GM23338 (cell line): ENCODE measurements around the gene KIF2A. TPM values are rescaled to one million over a fixed set of nuclear protein-coding genes. Genes with fewer than 3 reads are reported as not detected.

ENCODE experiments used
- ATAC-seq: fragments of 200-7000 bp; cut with Tn5 transposase; 3 replicates; pipeline ENCODE4 v1.9.1; 2020
- DNase-seq: peaks from one replicate; pipeline ENCODE4 v3.0.0-alpha.2; 2015; ENCODE audit warnings: low spot score
- H2AFZ ChIP-seq: fragments of 200-600 bp; sonication (generic); 2 replicates; pipeline ENCODE4 v1.8.0; 2016; ENCODE audit warnings: antibody characterized with exemption, mild to moderate bottlenecking, moderate library complexity
- H3F3A ChIP-seq: fragments of 200-600 bp; sonication (generic); replicated peaks from 2 replicates; pipeline ENCODE4 v1.8.0; 2017; ENCODE audit warnings: antibody characterized with exemption, mixed run types, low read depth
- H3K27ac ChIP-seq: fragments of 200-600 bp; sonication (generic); 2 replicates; pipeline ENCODE4 v1.6.1; 2016; ENCODE audit warnings: low read depth
- H3K27me3 ChIP-seq: fragments of 200-600 bp; sonication (generic); 2 replicates; pipeline ENCODE4 v1.8.0; 2016; ENCODE audit warnings: mild to moderate bottlenecking, mixed run types, moderate library complexity; ENCODE audit not compliant: insufficient read depth
- H3K36me3 ChIP-seq: fragments of 200-600 bp; sonication (generic); 2 replicates; pipeline ENCODE4 v1.8.0; 2016; ENCODE audit warnings: mild to moderate bottlenecking; ENCODE audit not compliant: insufficient read depth
- H3K4me1 ChIP-seq: fragments of 200-600 bp; sonication (generic); 2 replicates; pipeline ENCODE4 v1.8.0; 2016; ENCODE audit warnings: mild to moderate bottlenecking, moderate library complexity; ENCODE audit not compliant: insufficient read depth
- H3K4me2 ChIP-seq: fragments of 200-600 bp; sonication (generic); 2 replicates; pipeline ENCODE4 v1.7.1; 2017; ENCODE audit warnings: mixed run types
- H3K4me3 ChIP-seq: fragments of 200-600 bp; sonication (generic); 2 replicates; pipeline ENCODE4 v1.6.1; 2016; ENCODE audit warnings: mixed run types
- H3K79me2 ChIP-seq: fragments of 200-600 bp; sonication (generic); replicated peaks from 2 replicates; pipeline ENCODE4 v1.8.0; 2017; ENCODE audit warnings: mild to moderate bottlenecking; ENCODE audit not compliant: insufficient read depth
- H3K9me2 ChIP-seq: fragments of 200-600 bp; sonication (generic); 2 replicates; pipeline ENCODE4 v1.8.0; 2017; ENCODE audit not compliant: insufficient read depth
- H4K20me1 ChIP-seq: fragments of 200-600 bp; sonication (generic); replicated peaks from 2 replicates; pipeline ENCODE4 v1.8.0; 2017; ENCODE audit warnings: mild to moderate bottlenecking; ENCODE audit not compliant: insufficient read depth
- H3K27ac Mint-ChIP-seq: 2 replicates; pipeline ENCODE4 v1.8.0; 2020; ENCODE audit warnings: inconsistent platforms, mild to moderate bottlenecking, moderate library complexity, mixed read lengths
- H3K27me3 Mint-ChIP-seq: 3 replicates; pipeline ENCODE4 v1.8.0; 2022; ENCODE audit warnings: low read depth, mild to moderate bottlenecking, moderate library complexity, mixed read lengths, inconsistent platforms; ENCODE audit not compliant: insufficient read depth, poor library complexity
- H3K36me3 Mint-ChIP-seq: 3 replicates; pipeline ENCODE4 v1.8.0; 2021; ENCODE audit warnings: low read depth, mild to moderate bottlenecking, inconsistent platforms, moderate library complexity, mixed read lengths
- H3K4me1 Mint-ChIP-seq: 3 replicates; pipeline ENCODE4 v1.8.0; 2020; ENCODE audit warnings: mild to moderate bottlenecking, inconsistent platforms, mixed read lengths
- H3K4me3 Mint-ChIP-seq: 3 replicates; pipeline ENCODE4 v1.8.0; 2021; ENCODE audit warnings: moderate library complexity, mild to moderate bottlenecking, inconsistent platforms, mixed read lengths
- H3K9me3 Mint-ChIP-seq: 3 replicates; pipeline ENCODE4 v1.8.0; 2020; ENCODE audit warnings: moderate library complexity, mild to moderate bottlenecking, inconsistent platforms, mixed read lengths
- EZH2 ChIP-seq: fragments of 200-600 bp; sonication (generic); IDR thresholded peaks from one replicate; pipeline ENCODE4 v1.8.0; 2017; ENCODE audit warnings: antibody characterized with exemption, mild to moderate bottlenecking, low read depth; ENCODE audit not compliant: unreplicated experiment
- EZH2phosphoT487 ChIP-seq: fragments of 200-600 bp; sonication (generic); IDR thresholded peaks from one replicate; pipeline ENCODE4 v1.8.1; 2018; ENCODE audit warnings: antibody characterized with exemption; ENCODE audit not compliant: unreplicated experiment
- POLR2AphosphoS5 ChIP-seq: IDR thresholded peaks from 2 replicates; pipeline ENCODE4 v1.6.1; 2016; ENCODE audit warnings: antibody characterized with exemption, low read depth
- STAT1 ChIP-seq: IDR thresholded peaks from one replicate; pipeline ENCODE4 v1.6.1; 2016; ENCODE audit warnings: antibody characterized with exemption; ENCODE audit not compliant: unreplicated experiment
- ZNF331 ChIP-seq: fragments of 250-450 bp; sonication (Bioruptor Pico); IDR thresholded peaks from 2 replicates; pipeline ENCODE4 v1.5.0; 2020; ENCODE audit warnings: low read depth, mild to moderate bottlenecking, moderate library complexity
- ZNF462 ChIP-seq: fragments of 250-450 bp; sonication (Bioruptor Pico); IDR thresholded peaks from 2 replicates; pipeline ENCODE4 v1.5.0; 2020; ENCODE audit warnings: mild to moderate bottlenecking, moderate library complexity
- polyA plus RNA-seq: library from polyadenylated mRNA; unstranded; fragments of >200 nt; fragmentation: Nextera tagmentation; extraction: Ambion mirVana; gene quantifications from 2 replicates; pipeline ENCODE4 v1.2.1, GENCODE V29; 2016
- total RNA-seq: library from RNA; depleted of rRNA; stranded (reverse); fragments of >200 nt; shearing (Covaris generic); gene quantifications from 2 replicates; pipeline ENCODE4 v1.2.3, GENCODE V29; 2014
- TF ChIP-seq, protein P1 (sequence below): IDR thresholded peaks from one replicate; pipeline ENCODE4 v1.6.1; 2018; ENCODE audit warnings: antibody characterized with exemption; ENCODE audit not compliant: unreplicated experiment

The KIF2A gene
- total and polyA plus RNA-seq, 2 experiments from 2014 or later, result 120 to 122 TPM

GRCh38 chr5:62346748-62347147 is 40.7 kb downstream of the KIF2A start:
- Mint-ChIP-seq H3K27me3 (no peaks in the 10 kb centered on the region), H3K27ac (no peak overlapping the region), H3K36me3 (peaks cover 29% of the 10 kb centered on the region; the same call in 2 of the 3 replicates), H3K4me3 (no peak overlapping the region), H3K4me1 (peaks cover 2% of the 10 kb centered on the region; the same call in 2 of the 3 replicates), H3K9me3 (no peaks in the 10 kb centered on the region)
- peaks cover 18% of the 10 kb centered on the region for H3K36me3 ChIP-seq
- DNase-seq (no peak), ATAC-seq (no peak)
- no peaks in the 10 kb centered on the region for H3K4me1 ChIP-seq
- peaks cover 21% of the 10 kb centered on the region for H4K20me1 ChIP-seq
- H3K27me3 ChIP-seq, result no peaks in the 10 kb centered on the region
- H3K79me2 ChIP-seq, result peaks cover 79% of the 10 kb centered on the region
- no peak overlapping the region for H3K4me3 ChIP-seq
- no peaks in the 10 kb centered on the region for H3F3A ChIP-seq
- H2AFZ ChIP-seq, result no peak overlapping the region
- H3K9me2 ChIP-seq, result no peaks in the 10 kb centered on the region
- no peak overlapping the region for H3K27ac ChIP-seq
- H3K4me2 ChIP-seq, result no peak overlapping the region
- TF ChIP-seq, protein P1, sequence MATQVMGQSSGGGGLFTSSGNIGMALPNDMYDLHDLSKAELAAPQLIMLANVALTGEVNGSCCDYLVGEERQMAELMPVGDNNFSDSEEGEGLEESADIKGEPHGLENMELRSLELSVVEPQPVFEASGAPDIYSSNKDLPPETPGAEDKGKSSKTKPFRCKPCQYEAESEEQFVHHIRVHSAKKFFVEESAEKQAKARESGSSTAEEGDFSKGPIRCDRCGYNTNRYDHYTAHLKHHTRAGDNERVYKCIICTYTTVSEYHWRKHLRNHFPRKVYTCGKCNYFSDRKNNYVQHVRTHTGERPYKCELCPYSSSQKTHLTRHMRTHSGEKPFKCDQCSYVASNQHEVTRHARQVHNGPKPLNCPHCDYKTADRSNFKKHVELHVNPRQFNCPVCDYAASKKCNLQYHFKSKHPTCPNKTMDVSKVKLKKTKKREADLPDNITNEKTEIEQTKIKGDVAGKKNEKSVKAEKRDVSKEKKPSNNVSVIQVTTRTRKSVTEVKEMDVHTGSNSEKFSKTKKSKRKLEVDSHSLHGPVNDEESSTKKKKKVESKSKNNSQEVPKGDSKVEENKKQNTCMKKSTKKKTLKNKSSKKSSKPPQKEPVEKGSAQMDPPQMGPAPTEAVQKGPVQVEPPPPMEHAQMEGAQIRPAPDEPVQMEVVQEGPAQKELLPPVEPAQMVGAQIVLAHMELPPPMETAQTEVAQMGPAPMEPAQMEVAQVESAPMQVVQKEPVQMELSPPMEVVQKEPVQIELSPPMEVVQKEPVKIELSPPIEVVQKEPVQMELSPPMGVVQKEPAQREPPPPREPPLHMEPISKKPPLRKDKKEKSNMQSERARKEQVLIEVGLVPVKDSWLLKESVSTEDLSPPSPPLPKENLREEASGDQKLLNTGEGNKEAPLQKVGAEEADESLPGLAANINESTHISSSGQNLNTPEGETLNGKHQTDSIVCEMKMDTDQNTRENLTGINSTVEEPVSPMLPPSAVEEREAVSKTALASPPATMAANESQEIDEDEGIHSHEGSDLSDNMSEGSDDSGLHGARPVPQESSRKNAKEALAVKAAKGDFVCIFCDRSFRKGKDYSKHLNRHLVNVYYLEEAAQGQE, result no peak
- TF ChIP-seq EZH2phosphoT487 (no peak), EZH2 (no peak), POLR2AphosphoS5 (no peak), ZNF331 (CRISPR knock-in tag) (no peak)

GRCh38 chr5:62347928-62348327 is 41.9 kb downstream of the KIF2A start:
- TF ChIP-seq, protein P1, result no peak
- TF ChIP-seq POLR2AphosphoS5 (no peak), EZH2 (no peak), STAT1 (no peak), ZNF462 (no peak)
- Histone ChIP-seq H3K9me2 (no peaks in the 10 kb centered on the region), H4K20me1 (peaks cover 18% of the 10 kb centered on the region), H3K79me2 (peaks cover 68% of the 10 kb centered on the region), H3K27ac (no peak overlapping the region), H2AFZ (no peak overlapping the region), H3K4me2 (no peak overlapping the region), H3K27me3 (no peaks in the 10 kb centered on the region), H3K36me3 (peaks cover 25% of the 10 kb centered on the region), H3K4me1 (no peaks in the 10 kb centered on the region), H3F3A (no peaks in the 10 kb centered on the region), H3K4me3 (no peak overlapping the region)
- no peaks in the 10 kb centered on the region for H3K9me3 Mint-ChIP-seq
- no peaks in the 10 kb centered on the region for H3K27me3 Mint-ChIP-seq
- DNase-seq (no peak), ATAC-seq (no peak)
- H3K27ac Mint-ChIP-seq, result no peak overlapping the region
- H3K4me1 Mint-ChIP-seq, result peaks cover 2% of the 10 kb centered on the region; the same call in 2 of the 3 replicates
- H3K36me3 Mint-ChIP-seq, result peaks cover 38% of the 10 kb centered on the region; the same call in 2 of the 3 replicates
- H3K4me3 Mint-ChIP-seq, result no peak overlapping the region
